ENCODE measurements around the gene NPTXR.
"Not testable (repeated sequence)": the region's sequence is repeated elsewhere in the genome, so short reads cannot be mapped to it uniquely, and the experiment has no call there.

The NPTXR gene

DNA sequence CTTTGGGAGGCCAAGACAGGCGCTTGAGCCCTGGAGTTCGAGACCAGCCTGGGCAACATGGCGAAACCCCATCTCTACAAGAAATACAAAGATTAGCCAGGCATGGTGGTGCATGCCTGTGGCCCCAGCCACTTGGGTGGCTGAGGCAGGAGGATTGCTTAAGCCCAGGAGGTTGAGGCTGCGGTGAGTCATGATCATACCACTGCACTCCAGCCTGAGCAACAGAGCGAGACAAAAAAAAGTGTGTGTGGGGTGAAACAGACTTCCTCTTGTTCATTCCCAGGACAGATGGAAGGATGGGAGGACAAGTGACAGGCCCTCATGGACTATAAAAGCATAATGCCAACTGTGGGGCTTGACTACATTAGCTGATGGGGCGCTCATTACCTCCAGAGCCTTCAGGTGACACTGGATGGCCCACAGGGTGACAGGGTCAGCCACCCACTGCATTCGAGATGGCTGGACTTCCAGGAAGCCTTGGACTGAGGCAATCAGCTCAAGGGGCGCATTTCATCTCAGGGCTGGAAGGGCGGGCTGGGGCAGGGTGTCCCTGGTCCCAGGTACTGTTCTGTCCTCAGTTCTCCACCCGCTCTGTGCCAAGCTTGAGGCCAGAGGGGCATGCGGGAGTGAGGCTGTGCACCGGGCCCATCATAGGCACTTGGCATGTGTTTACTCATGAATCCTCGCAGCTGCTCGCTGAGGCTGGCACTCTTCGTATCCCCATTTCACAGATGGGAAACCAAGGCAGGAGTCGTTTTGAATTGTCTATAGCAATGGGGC is 12.5 kb downstream of the NPTXR start:
- peak; percentile 83 for DNase-seq (ENCODE audit: low read depth)

DNA sequence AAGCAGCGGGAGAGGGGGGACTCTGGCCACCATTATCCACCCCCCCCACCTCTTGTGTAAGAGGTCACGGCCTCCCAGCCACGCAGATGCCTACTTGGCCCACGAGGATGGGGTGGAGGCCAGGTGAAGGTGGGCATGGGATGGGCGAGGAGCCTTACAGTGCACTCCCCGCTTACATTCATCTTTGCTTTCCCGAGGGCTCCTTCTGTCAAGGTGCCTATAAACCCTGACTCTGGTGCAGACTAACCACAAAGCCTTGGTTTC is 13.1 kb downstream of the NPTXR start:
- DNase-seq (ENCODE audit: low read depth): no peak

DNA sequence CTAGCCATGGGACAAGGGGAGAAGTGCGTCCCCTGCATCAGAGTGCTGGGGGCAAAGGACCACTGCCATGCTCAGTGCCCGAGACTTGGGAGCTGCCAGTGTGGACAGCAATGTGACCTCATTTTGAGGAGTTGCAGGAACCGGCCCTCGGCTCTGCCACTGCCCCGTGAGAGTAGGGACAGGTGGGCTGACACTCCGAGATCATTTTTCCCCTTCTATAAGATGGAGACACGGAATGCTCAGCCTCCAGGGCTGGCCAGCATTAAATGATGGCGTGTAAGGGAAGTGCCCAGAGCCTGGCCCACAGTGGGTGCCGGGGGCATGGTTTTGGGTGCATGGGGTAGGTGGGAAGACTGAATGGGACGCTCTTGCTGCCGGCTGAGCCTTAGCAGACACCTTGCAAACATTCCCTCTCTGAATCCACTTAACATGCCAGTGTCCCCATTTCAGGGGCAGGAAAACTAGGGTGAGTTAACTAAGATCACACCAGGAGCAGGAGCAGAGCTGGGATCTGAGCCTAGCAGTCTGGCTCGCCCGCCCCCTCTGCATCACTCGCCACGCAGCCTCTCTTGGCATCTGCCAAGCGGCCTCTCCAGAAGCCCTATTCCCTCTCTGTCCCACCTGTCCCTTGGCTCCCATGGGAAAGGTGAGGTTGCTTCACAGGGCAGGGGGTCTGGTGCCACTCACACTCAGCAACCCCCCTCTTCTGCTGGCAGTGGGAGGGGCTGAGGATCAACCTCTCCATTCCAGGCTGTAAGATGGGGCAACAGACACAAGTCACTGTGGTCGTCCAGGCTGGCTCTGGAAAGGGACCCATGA is 13.6 kb downstream of the NPTXR start:
- DNase-seq (ENCODE audit: low read depth): no peak

DNA sequence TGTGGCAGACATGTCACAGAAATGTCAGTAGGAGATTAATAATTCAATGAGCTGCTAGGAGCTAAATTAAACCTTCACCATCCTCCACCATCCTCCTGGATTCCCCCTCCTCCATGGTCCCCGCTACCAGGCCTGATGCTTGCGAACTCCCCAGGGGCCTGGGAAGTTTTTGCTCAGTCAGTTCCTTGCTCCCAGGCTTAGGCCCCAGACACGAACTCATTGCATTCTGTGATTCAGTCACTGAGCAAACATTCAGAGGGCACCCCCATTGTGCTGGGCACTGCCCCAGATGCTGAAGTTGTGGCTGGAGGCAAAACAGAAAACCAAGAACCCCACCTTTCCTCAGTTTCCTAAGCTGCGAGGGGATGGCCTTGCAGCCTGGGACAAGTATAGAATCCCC is 14.3 kb downstream of the NPTXR start:
- DNase-seq (ENCODE audit: low read depth): no peak

DNA sequence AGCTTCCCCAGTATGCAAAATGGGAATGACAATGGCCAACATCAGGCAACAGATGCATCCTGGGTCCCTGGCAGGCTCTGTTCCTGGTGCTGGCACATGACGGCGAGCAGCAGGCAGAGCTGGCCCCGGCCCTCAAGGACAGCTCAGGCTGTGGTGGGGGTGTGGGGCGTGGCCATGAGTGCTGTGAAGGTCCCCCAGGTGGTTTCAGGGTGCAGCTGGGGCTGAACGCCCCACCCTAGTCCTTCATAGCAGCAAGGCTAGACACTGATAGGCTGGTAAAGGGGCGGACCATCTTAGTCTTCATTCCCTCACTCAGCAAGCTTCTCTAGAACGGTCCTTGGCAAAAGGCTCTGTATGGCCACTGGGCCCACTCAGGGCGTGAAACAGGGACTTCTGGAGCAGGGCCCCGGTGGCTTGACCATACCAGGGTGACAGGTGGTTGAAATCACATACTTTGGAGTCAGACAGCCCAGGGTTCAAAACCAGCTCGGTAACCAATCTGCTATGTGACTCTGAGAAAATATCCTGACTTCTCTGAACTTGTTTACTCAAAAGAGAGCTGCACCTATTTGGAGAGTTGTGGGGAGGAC is 15.1 kb downstream of the NPTXR start:
- DNase-seq (ENCODE audit: low read depth): no peak

DNA sequence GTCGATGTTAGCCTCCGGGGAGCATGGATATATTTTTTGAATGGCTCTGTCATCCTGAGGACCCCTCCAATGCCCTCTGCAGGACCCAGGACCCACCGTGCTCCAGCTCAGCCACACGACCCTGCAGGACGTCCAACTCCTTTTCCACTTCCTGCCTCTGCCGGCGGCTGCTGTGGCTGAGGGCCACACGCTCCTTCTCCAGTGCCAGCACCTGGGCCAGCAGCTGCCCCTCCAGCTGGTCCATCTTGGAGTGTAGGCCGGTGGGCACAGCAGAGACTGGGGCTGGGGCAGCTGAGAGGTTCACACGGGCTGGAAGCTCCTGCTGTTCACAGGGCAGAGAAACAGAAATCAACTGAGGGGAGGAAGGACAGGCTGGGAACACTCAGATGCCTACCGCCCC is 15.6 kb downstream of the NPTXR start:
- no peak for DNase-seq (ENCODE audit: low read depth)

DNA sequence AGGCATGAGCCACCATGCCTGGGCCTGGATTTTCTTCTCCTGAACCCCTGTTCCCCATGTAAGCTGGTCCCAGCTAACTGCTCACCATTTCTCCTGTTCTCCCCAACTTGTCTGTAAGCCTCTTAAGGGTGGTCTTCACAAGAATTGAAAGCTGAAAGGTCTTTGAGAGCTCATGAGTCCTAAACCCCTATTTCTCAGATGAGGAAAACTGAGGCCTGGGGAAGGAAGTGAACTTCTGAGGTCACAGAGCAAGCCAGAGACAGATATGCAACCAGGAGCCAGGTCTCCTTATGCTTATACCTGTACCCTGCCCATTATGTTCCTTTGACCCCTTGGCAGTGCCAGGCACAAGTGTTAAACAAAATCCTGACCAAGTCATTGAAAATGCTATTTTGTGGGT is 16.3 kb downstream of the NPTXR start:
- DNase-seq (ENCODE audit: low read depth): no peak

DNA sequence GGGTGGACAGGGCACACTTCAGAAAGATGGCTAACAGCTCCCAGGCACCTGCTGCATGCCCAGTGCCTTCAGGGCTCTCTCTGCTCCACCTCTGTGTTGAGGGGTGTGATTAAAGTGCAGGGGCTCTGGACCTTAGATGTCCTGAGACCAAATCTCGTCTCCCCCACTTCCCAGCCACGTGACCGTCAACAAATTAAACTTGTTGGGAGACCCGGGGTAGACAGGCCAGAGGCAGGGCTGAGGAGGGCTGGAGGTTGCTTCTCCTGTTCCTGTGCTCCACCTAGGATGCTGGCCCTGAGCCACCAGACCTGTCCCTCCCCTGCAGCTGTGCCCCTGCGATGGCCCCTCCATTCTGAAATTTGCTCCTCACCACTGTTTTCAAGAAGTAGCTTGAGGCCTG is 17.0 kb downstream of the NPTXR start:
- no peak for DNase-seq (ENCODE audit: low read depth)

DNA sequence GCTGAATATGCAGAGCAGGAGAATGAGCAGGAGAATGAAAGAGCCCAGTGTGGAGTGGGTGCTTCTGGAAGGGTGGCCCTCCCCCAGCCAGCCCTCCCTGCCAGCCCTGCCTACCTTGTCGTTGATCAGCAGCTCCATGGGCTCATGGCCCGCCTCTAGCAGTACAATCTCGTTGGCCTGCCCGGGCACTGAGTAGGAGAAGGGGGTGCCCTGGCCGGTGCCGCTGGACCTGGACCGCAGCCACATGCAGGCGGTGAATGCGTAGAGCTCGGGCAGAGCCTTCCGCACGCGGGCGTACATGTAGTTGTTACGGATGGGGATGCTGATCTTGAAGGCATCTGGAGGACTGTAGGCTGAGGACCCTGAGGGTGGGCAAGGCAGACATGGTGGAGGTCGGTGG is 17.4 kb downstream of the NPTXR start:
- DNase-seq (ENCODE audit: low read depth): no peak

DNA sequence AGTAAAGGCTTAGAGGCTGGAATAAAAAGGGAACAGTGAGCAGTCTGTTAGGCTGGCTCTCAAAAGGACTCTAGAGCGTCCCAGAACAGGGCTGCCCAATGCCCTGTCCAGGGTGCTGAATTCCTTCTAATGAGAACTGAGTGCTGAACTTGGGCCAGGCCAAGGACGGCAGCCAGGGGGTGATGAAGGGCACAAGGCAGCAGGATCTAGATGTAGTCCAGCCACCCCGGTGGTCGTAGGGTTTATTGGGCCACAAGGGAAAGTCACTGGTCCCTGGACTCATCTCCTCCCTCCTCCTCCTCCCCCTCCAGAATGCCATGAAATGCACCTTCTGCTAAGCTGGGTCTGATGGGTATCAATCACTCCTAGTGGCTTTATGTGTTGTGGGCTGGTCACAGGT is 19.2 kb downstream of the NPTXR start:
- DNase-seq (ENCODE audit: low read depth): peak; percentile 82

DNA sequence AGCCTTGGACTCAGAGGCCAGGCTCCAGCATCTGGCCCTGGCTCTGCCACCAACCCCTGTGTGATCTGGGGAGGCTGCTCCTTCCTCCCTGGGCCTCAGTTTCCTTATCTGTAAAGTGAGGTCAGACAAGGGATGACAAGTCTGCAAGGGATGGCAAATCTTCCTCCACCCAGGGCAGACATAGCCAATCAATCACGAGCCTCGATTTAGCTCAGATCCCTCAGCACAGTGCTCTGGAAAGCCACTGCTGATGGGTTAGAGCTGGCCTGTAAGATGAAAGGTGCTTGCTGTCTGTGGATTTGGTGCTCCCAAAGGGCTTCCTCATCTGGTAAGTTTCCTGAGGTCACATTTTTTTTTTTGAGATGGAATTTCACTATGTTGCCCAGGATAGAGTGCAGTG is 20.2 kb downstream of the NPTXR start:
- no peak for DNase-seq (ENCODE audit: low read depth)

DNA sequence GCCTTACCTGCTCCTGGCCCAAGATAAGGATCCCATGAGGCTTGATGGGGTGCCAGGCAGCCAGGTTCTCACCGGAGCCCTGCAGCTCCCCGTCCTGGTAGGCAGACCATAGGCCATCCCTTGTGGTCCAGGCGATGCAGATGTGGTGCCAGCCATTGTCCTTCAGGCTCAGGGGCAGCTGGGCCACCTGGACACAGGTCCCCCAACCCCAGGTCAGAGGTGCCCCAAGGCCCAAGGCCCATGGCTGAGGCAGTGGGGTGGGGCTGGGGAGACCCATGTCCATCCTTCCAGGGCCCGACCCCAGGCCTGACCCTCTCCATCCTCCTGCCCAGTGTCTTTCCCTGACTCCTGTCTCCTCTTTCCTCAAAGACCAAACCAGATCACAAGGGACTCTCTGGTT is 20.8 kb downstream of the NPTXR start:
- no peak for DNase-seq (ENCODE audit: low read depth)

DNA sequence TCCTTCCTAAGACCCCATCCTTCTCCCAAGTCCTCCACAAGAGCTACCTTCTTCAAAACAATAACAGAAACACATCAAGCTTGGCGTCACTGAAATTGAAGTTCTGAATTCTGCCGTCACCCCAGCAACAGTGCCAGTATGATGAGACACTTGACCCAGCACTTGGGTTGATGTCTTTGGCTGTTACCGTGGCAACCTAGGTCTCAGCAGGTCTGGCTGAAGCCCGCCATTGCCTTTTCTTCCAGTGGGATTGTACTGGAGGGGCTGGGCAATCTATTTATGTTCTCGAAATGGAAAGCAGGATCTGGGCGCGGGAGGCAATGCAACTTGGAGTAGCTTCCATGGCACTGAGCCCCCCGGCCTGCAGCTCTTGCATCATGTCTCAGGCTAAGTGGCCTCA is 23.8 kb downstream of the NPTXR start:
- DNase-seq (ENCODE audit: low read depth): no peak

DNA sequence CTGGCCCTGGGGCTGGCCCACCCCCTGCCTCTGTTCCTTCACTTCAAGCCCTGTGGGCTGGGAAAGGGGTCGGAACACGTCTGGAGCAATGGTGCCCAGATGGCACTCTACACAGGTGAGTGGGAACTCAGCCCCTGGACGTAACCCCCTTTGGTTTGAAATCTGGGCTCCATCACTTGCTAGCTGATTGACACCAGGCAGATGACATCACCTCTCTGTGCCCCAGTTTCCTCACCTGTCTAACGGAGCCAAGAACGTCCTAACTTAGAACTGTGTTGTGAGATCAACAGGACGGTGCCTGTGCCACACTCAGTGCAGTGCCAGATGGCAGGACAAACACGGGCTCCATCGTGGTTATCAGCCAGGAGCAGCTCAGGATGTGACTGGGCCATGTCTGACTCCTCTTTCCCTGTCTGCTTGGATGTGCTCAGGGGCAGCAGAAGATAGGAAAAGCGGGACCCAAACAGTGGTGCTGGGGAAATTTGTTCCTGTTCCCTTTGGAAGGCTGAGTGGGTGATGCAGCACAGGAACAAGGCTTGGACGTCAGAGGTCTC is 24.4 kb downstream of the NPTXR start:
- DNase-seq (ENCODE audit: low read depth): no peak

DNA sequence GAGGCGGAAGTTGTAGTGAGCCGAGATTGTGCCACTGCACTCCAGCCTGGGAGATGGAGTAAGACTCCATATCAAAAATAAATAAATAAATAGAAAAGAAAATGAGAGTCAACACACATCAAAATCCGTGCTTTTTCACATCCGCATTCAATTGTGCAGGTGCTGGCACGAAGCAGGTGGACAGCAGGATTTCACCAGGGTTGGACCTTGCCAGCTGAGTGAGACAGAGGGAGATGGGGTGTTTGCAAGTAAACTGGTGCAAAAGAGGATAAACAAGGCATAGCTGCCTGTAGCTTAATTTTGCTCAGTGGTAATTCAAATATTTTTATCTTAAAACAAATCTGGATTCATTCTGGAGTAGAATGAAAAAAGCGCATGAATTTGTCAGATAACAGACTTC is 26.6 kb downstream of the NPTXR start:
- DNase-seq (ENCODE audit: low read depth): no peak

DNA sequence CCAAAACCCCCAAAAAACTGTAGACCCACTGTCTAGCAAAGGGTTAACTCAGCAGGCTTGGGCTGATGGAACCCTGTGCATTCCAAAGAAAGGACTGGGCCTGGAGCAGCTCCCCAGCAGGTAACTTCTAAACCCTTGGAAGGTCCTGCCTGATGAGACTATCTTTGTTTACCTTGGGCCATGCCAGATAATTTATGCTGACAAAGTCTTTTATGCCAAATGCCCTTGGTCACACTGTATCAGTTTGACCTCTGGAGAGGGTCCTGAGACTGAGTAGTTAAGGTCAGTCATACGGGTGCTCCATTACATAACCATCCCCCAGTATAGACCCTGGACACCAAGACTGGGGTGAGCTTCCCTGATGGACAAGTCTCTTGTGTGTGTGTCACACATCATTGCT is 28.0 kb downstream of the NPTXR start:
- DNase-seq (ENCODE audit: low read depth): no peak

DNA sequence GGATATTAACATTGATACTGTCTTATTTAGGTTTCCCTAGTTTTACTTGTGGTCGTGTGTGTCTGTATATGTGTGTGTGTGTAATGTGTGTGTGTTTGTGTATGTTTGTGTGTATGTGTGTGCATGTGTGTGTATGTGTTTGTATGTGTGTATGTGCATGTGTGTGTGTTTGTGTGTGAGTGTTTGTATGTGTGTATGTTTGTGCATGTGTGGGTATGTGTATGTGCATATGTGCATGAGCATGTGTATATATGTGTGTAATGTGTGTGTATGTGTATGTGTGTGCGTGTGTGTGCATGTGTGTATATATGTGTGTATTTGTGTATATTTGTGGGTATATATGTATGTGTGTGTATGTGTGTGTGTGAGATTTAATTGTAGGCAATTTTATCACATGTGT is 32.6 kb downstream of the NPTXR start:
- DNase-seq (ENCODE audit: low read depth): no peak

DNA sequence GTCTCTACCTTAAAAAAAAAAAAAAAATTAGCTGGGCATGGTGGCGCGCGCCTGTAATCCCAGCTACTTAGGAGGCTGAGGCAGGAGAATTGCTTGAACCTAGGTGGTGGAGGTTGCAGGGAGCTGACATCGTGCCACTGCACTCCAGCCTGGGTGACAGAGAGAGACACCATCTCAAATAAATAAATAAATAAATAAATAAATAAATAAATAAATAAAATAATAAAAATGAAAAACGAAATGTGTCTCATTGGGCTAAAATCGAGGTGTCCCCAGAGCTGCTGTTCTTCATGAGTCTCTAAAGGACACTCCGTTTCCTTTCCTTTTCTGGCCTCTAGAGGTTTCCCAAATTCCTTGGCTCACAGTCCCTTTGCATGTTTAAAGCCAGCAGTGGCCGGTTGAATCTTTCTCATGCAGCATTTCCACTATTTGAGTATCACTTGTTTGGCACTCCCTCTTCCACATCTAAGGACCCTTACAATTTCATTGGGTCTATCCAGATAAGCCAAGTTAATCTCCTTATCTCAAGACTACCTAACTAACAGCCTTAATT is 38.7 kb downstream of the NPTXR start:
- not testable (repeated sequence) for DNase-seq (ENCODE audit: low read depth)

DNA sequence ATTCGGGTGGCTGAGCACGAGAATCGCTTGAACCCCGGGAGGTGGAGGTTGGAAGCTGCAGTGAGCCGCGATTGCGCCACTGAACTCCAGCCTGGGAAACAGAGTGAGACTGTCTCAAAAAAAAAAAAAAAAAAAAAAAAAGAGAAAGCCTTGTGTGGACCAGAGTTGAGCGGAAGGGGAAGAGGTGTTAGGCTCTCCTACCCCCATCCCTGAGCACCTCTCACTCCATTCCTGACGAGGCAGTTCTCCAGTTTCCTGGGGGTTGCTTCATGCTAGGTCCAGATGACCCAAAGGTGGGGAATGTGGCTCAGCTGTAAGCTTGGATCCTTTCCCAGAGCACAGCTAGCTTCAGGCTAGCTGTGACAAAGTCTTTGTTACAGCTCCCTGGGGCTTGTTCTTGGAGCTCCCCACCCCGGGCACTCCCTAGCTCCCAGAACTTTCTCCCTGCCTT is 41.1 kb downstream of the NPTXR start:
- DNase-seq (ENCODE audit: low read depth): peak; percentile 95

DNA sequence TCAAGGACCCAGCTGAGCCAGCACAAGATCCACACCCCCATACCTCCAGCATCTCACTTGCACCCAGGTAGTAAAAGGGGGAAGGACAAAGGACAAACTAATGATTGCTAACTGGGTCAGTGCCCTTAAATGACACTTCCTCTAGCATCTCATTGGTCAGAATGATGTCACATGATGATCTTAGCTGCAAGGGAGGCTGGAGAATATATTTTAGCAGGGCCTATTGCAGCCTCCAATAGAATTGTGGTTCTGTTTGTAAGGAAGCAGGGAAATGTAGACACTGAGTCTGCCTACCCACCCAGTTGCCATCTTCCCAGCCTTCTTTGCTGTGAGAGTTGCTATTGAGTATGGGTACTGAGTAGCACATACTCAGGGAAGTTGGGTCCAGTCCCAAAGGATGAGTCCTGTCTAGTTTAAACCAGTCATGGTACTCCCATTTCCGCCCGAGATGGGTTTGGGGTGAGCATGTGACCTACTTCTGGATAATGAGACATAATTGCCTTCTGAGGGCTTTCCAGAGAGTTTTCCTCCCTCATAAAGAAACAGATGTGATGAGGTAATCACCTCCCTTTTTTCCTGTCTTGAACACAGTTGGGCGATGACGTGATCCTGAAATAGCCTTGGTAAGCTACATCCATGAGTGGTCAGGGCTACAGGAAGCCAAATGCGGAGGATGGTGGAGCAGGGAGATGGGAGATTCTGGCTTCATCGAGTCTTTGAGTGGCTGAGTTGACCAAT is 44.4 kb downstream of the NPTXR start:
- DNase-seq (ENCODE audit: low read depth): peak; percentile 31

DNA sequence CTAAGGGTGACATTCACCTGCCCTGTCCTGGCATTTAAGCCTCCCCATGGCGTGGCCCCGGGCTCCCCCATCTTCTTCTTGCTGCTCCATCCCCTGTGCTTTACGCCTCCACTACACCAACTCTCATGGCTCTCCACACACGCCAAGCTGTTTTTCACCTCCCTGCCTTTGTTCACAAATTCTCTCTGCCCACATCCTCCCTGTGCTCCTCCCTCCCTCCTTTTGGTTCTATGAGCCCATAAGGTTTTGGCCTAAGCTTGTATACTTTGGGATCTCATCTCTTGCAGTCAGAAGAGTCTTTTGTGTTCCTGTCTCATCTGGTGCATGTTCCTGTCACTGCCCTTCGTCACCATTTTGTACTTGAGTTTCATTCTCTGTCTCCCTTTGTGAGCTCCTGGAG is 45.3 kb downstream of the NPTXR start:
- no peak for DNase-seq (ENCODE audit: low read depth)

All from ELR (cell line).